Measurements from ENCODE around the gene LIF.
"Not testable (repeated sequence)": the region's sequence is repeated elsewhere in the genome, so short reads cannot be mapped to it uniquely, and the experiment has no call there.

GRCh38 chr22:30200905-30201304 lies 45.7 kb downstream of the LIF start:
- TF ChIP-seq CTCF (conservative IDR thresholded peaks at IDR 0.05 in 1 of 2, IDR thresholded peaks at IDR 0.05 in 1 of 2; ENCODE audit: extremely low read depth in 1 of 2, insufficient read depth in 1 of 2, low read depth in 1 of 2, low read length in 2 of 2); EZH2 (IDR thresholded peaks at IDR 0.05; ENCODE audit: borderline replicate concordance, low read length): not testable (repeated sequence)

All from mammary epithelial cell (primary cell).